B cell (primary cell): ENCODE measurements around the gene RNPEPL1. TPM values are rescaled to one million over a fixed set of nuclear protein-coding genes. Genes with fewer than 3 reads are reported as not detected.

Experiments
- ATAC-seq: fragments of 200-7000 bp; cut with Tn5 transposase; one replicate; pipeline ENCODE4 v1.10.0; 2021; ENCODE audit warnings: low read depth, mild to moderate bottlenecking, moderate number of reproducible peaks, moderate library complexity
- CTCF ChIA-PET: fragments of 350-600 bp; sonication (Branson Sonifier 250); formaldehyde crosslinking; loops from one replicate; lab custom pipeline; 2021; ENCODE audit warnings: antibody characterized with exemption, inconsistent platforms; lab: Charles Lee
- POLR2A ChIA-PET: fragments of 350-600 bp; sonication (Branson Sonifier 250); formaldehyde crosslinking; loops from one replicate; lab custom pipeline; 2021; ENCODE audit warnings: antibody characterized with exemption; lab: Charles Lee
- DNase-seq: peaks from one replicate; pipeline ENCODE4 v3.0.0; 2013
- H2AFZ ChIP-seq: 2 replicates; pipeline ENCODE4 v1.6.1; 2012; ENCODE audit warnings: mild to moderate bottlenecking, low read depth, low read length; ENCODE audit not compliant: insufficient read depth, poor library complexity, severe bottlenecking
- H3K27ac ChIP-seq, 2 donors: 1 replicate in 1 of 2; 2 replicates in 1 of 2; pipeline ENCODE4 v1.5.1; 2012 to 2013; ENCODE audit warnings: low read length in 2 of 2, mild to moderate bottlenecking in 2 of 2, moderate library complexity in 1 of 2
- H3K27me3 ChIP-seq, 4 experiments: fragments of 200-600 bp in 1 of 4; sonication (generic) in 1 of 4; replicated peaks in 1 of 4; 1 replicate in 2 of 4; 2 replicates in 2 of 4; pipeline versions ENCODE4 v1.6.1 to v1.7.0; 2013 to 2016; ENCODE audit warnings: low read length in 3 of 4, mild to moderate bottlenecking in 2 of 4, mixed read lengths in 1 of 4, moderate library complexity in 1 of 4; ENCODE audit not compliant: insufficient read depth in 4 of 4, control insufficient read depth in 3 of 4; ENCODE audit errors: control extremely low read depth in 1 of 4
- H3K36me3 ChIP-seq, 2 experiments: replicated peaks in 1 of 2; 1 replicate in 1 of 2; 2 replicates in 1 of 2; pipeline versions ENCODE4 v1.6.1 to v1.7.1; 2013; ENCODE audit warnings: low read length in 1 of 2; ENCODE audit not compliant: insufficient read depth in 2 of 2, control insufficient read depth in 1 of 2; ENCODE audit errors: control extremely low read depth in 1 of 2, extremely low read depth in 1 of 2
- H3K4me1 ChIP-seq, 2 donors: fragments of 200-600 bp in 1 of 2; sonication (generic) in 1 of 2; 1 replicate in 1 of 2; 2 replicates in 1 of 2; pipeline versions ENCODE4 v1.5.1 to v1.6.1; 2013 to 2017; ENCODE audit warnings: low read length in 2 of 2; ENCODE audit not compliant: control insufficient read depth in 2 of 2, insufficient read depth in 2 of 2
- H3K4me2 ChIP-seq: replicated peaks from 2 replicates; pipeline ENCODE3; 2012; ENCODE audit warnings: mild to moderate bottlenecking, low read depth, low read length; ENCODE audit not compliant: poor library complexity, severe bottlenecking
- H3K4me3 ChIP-seq, 5 experiments: fragments of 200-600 bp in 1 of 5; sonication (generic) in 1 of 5; 1 replicate in 3 of 5; 2 replicates in 2 of 5; pipeline versions ENCODE4 v1.5.1 to v1.7.0; 2011 to 2016; ENCODE audit warnings: low read length in 4 of 5, mild to moderate bottlenecking in 4 of 5, low read depth in 2 of 5, control low read depth in 1 of 5, moderate library complexity in 1 of 5; ENCODE audit not compliant: insufficient read depth in 1 of 5; ENCODE audit errors: control extremely low read depth in 1 of 5, extremely low read depth in 1 of 5
- H3K79me2 ChIP-seq: fragments of 200-600 bp; sonication (generic); one replicate; pipeline ENCODE4 v1.6.0; 2016; ENCODE audit warnings: low read length; ENCODE audit not compliant: control insufficient read depth, insufficient read depth
- H3K9ac ChIP-seq: fragments of 200-600 bp; sonication (generic); 2 replicates; pipeline ENCODE4 v1.6.1; 2017; ENCODE audit warnings: mild to moderate bottlenecking, low read length, moderate library complexity
- H3K9me3 ChIP-seq, 3 donors: one replicate each; pipeline versions ENCODE4 v1.6.1 to v1.7.1; 2013; ENCODE audit warnings: low read length in 2 of 3; ENCODE audit not compliant: control insufficient read depth in 2 of 3, insufficient read depth in 1 of 3; ENCODE audit errors: control extremely low read depth in 1 of 3
- H4K20me1 ChIP-seq: 2 replicates; pipeline ENCODE4 v1.6.0; 2012; ENCODE audit warnings: mild to moderate bottlenecking, low read length; ENCODE audit not compliant: insufficient read depth, control insufficient read depth, poor library complexity, severe bottlenecking
- H3K27ac Mint-ChIP-seq: one replicate; pipeline ENCODE4 v1.8.0; 2021; ENCODE audit warnings: mixed read lengths
- H3K27me3 Mint-ChIP-seq: one replicate; pipeline ENCODE4 v1.8.0; 2021; ENCODE audit warnings: mixed read lengths
- H3K4me1 Mint-ChIP-seq: one replicate; pipeline ENCODE4 v1.8.0; 2021; ENCODE audit warnings: mixed read lengths
- H3K4me3 Mint-ChIP-seq: one replicate; pipeline ENCODE4 v1.8.0; 2021; ENCODE audit warnings: mixed read lengths
- H3K9me3 Mint-ChIP-seq: one replicate; pipeline ENCODE4 v1.8.0; 2022; ENCODE audit warnings: mixed read lengths; ENCODE audit not compliant: insufficient read depth
- EZH2 ChIP-seq: IDR thresholded peaks from 2 replicates; pipeline ENCODE4 v1.6.1; 2012; ENCODE audit warnings: borderline replicate concordance, low read depth, mild to moderate bottlenecking, moderate library complexity, low read length; ENCODE audit not compliant: insufficient read depth, poor library complexity, severe bottlenecking
- WGBS: methylation state at CpG from one replicate; pipeline ENCODE4 v1.1.5; 2013; ENCODE audit warnings: missing lambda C conversion rate; ENCODE audit not compliant: insufficient coverage; 5-methylcytosine and 5-hydroxymethylcytosine counted together
- intact Hi-C: fragments of 100-400 bp; cut with micrococcal nuclease; formaldehyde crosslinking; loops from one replicate; pipeline ENCODE4 v1.10.0; 2022
- polyA plus RNA-seq: library from polyadenylated mRNA; depleted of rRNA; stranded (reverse); fragments of >200 nt; gene quantifications from 2 replicates; pipeline ENCODE4 v1.2.3, GENCODE V29; 2012
- total RNA-seq, 2 donors: library from RNA; stranded (reverse); fragments of 120-200 nt in 1 of 2; gene quantifications; 1 replicate in 1 of 2; 2 replicates in 1 of 2; pipeline versions ENCODE4 v1.2.3 to v1.2.4, GENCODE V29; 2013 to 2022
- TF ChIP-seq, protein P1 (sequence below): fragments of 200-600 bp; IDR thresholded peaks from one replicate; pipeline ENCODE4 v1.8.0; 2022; ENCODE audit warnings: antibody characterized with exemption, mild to moderate bottlenecking

Gene RNPEPL1
- total and polyA plus RNA-seq, 2 donors (not counting 1 experiment from before 2014, with no cell fraction given), result 103 to 109 TPM

DNA sequence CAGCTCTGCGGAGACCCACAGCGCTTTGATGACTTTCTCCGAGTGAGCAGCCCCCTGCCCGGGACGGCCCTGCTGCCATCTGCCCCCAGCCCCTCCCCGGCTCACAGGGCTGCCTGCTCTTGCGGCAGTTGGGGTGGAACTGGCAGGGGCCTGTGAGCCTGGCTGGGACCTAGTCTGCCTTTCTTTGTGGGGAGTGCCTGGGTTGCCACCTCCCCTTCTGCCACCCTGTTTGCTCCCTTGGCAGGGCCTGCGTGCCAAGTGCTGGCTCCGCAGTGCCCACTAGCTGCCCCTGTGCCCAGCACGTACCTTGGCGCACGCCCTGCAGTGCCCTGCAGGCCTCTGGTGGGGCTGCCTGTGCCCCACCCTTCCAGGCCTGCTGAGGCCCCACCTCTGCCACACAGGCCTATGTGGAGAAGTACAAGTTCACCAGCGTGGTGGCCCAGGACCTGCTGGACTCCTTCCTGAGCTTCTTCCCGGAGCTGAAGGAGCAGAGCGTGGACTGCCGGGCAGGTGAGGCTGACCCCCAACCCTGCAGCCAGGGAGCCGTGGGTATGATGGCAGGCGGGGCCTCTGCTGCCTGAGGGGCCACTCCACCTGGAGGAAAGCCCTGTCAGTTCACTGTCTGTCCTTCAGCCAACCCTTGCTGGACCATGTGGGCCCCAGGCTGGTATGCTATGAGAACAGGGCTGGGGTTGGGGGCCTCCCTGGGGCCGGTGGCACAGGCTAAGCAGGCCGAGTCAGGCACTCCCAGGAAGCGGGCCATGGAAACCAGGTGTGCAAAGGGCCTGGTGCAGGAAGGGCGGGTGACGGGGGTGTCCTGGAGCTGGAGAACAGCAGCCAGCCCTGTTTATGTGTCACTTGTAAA, 7.0 kb downstream of the RNPEPL1 start:
- peaks cover 98% of the 10 kb centered on the region for H4K20me1 ChIP-seq
- Mint-ChIP-seq H3K9me3 (no peaks in the 10 kb centered on the region), H3K4me3 (no peak overlapping the region), H3K27me3 (no peaks in the 10 kb centered on the region), H3K4me1 (peaks cover 25% of the 10 kb centered on the region), H3K27ac (no peak overlapping the region)
- H3K27me3 ChIP-seq, result no peaks in the 10 kb centered on the region
- H3K36me3 ChIP-seq, result peaks cover 0 to 58% of the 10 kb centered on the region in 2 experiments
- CTCF ChIA-PET, result no interaction called here
- intact Hi-C loops, result no loop called here
- no peaks in the 10 kb centered on the region for H3K9me3 ChIP-seq
- no peak overlapping the region for H3K27ac ChIP-seq
- no peak for TF ChIP-seq EZH2
- TF ChIP-seq, protein P1, sequence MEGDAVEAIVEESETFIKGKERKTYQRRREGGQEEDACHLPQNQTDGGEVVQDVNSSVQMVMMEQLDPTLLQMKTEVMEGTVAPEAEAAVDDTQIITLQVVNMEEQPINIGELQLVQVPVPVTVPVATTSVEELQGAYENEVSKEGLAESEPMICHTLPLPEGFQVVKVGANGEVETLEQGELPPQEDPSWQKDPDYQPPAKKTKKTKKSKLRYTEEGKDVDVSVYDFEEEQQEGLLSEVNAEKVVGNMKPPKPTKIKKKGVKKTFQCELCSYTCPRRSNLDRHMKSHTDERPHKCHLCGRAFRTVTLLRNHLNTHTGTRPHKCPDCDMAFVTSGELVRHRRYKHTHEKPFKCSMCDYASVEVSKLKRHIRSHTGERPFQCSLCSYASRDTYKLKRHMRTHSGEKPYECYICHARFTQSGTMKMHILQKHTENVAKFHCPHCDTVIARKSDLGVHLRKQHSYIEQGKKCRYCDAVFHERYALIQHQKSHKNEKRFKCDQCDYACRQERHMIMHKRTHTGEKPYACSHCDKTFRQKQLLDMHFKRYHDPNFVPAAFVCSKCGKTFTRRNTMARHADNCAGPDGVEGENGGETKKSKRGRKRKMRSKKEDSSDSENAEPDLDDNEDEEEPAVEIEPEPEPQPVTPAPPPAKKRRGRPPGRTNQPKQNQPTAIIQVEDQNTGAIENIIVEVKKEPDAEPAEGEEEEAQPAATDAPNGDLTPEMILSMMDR, result no peak
- no peak overlapping the region for H3K4me3 ChIP-seq
- 94% methylated on average over 23 of the region's 23 CpGs for WGBS
- H3K4me1 ChIP-seq, result peaks cover 9 to 18% of the 10 kb centered on the region in 2 donors
- H3K9ac ChIP-seq, result no peak overlapping the region
- H3K4me2 ChIP-seq, result no peak overlapping the region
- POLR2A ChIA-PET, result no interaction called here
- no peak overlapping the region for H2AFZ ChIP-seq
- no peak for ATAC-seq
- DNase-seq, result no peak
- peaks cover 61% of the 10 kb centered on the region for H3K79me2 ChIP-seq

DNA sequence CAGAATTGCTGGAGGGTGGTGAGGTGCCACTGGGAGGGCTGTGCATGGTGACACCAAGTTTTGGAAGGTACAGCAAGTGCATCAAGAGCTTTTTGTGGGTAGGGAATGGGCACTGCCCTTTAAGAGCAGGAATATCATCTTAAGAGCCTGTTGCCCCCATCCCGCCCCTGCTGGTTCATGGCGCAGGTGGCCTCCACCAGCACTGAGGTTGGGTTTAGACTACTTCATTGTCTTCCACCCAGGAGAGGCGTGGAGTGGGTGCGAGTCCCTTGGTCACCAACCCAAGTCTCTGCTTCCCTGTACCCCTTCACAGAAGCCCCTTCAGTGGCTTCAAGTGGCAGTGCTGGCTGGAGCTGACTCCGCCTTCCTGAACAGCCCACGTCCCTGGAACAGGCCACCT, 7.8 kb downstream of the RNPEPL1 start:
- Mint-ChIP-seq H3K4me1 (peaks cover 21% of the 10 kb centered on the region), H3K27me3 (no peaks in the 10 kb centered on the region), H3K27ac (no peak overlapping the region), H3K9me3 (no peaks in the 10 kb centered on the region), H3K4me3 (no peak overlapping the region)
- peaks cover 98% of the 10 kb centered on the region for H4K20me1 ChIP-seq
- no peaks in the 10 kb centered on the region for H3K27me3 ChIP-seq
- 85% methylated on average over 6 of the region's 6 CpGs for WGBS
- H2AFZ ChIP-seq, result no peak overlapping the region
- H3K4me1 ChIP-seq, result peaks cover 2 to 11% of the 10 kb centered on the region in 2 donors
- POLR2A ChIA-PET, result no interaction called here
- ATAC-seq (no peak), DNase-seq (no peak)
- no peak for TF ChIP-seq EZH2
- TF ChIP-seq, protein P1, result no peak
- intact Hi-C loops, result no loop called here
- H3K9me3 ChIP-seq, result peaks cover 0 to 1% (median 0%) of the 10 kb centered on the region in 3 donors
- CTCF ChIA-PET, result no interaction called here
- H3K4me3 ChIP-seq, result no peak overlapping the region
- no peak overlapping the region for H3K27ac ChIP-seq
- H3K4me2 ChIP-seq, result no peak overlapping the region
- H3K9ac ChIP-seq, result no peak overlapping the region
- H3K36me3 ChIP-seq, result peaks cover 0 to 58% of the 10 kb centered on the region in 2 experiments
- peaks cover 61% of the 10 kb centered on the region for H3K79me2 ChIP-seq
